Activated naive CD8-positive, alpha-beta T cell treated with anti-CD3 and anti-CD28 coated beads, Interleukin-2, amount 50 U/mL, for 16 hours (primary cell): ENCODE measurements around the gene LY6G6F.

Source experiments
- DNase-seq: peaks from one replicate; pipeline ENCODE4 v3.0.0-alpha.2; 2020; ENCODE audit warnings: low read depth, low spot score

LY6G6F gene

DNA sequence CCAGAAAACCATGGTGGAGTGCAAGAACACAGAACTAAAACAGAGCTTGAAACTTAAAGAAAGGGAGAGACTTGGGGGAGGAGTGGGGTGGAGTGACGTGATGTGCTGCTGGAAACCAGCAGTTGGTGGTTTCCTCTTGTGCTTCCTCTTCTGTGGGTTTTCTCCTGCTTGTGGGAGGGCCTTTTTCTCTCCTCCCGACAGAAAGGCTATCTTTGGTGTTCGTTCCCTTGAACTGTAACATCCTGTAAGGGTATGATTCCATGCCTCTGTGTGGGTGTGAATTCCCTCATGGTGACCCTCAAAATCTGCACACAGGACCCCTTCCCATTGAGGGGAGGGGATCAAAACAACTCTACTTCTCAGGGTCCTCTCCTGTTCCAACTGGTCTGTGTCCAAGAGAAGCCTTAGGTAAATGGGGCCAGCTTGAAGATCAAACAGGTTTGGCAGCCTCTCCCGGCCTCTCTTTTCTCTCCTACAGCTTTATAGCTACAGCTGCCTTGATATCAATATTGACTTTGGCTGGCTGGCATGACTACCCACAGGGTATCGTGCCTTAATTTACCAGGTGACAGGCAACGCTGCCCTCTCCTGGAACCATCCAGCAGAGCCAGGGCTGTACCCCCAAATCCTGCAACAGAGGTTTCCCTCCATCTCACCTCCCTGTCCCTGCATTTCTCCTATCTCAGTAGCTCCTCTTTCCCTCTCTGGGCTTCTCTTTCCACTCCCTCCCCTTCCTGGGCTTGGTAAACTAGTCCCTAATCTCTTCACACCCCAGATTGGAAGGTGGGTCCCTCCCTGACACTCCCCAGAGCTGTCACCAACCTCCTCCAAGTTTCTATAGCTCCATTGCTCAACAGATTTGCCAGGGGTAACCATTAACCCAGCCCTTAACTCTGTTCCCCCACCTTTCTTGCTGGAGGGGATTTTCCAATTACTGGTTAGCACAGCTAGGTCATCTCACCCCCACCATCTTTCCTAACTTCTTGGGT is 31.6 kb downstream of the LY6G6F start:
- no peak for DNase-seq

DNA sequence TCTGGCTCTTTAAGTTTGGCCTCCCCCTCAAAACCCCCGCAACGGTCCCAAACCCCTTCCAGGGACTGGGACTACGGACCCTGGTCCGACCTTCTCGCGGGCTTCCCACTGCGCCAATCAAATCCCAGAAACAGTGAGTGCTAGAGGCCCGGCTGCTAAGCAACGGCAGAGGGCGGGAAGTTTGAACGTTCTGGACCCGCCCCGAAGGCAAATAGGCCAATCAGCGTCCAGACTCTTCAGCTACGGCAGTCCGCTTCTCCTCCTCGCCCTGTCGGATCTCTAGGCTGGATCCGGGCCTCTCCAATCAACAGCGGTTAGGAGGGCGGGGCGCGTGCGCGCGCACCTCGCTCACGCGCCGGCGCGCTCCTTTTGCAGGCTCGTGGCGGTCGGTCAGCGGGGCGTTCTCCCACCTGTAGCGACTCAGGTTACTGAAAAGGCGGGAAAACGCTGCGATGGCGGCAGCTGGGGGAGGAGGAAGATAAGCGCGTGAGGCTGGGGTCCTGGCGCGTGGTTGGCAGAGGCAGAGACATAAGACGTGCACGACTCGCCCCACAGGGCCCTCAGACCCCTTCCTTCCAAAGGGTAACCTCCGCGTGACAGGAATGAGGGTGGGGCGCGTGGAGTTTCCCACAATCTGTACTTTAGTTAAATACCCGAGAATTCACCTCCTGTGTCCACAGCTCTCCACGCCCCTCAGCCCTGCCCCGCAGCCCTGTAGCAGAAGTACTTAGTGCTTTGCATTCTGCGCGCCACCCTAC is 33.2 kb downstream of the LY6G6F start, which contains the start of gene MSH5:
TSS of gene MSH5 (plus strand) at position 367 of the 758 bp plus-strand sequence. CDS start 462 bp downstream, outside the sequence.
- DNase-seq: peak; percentile 88

DNA sequence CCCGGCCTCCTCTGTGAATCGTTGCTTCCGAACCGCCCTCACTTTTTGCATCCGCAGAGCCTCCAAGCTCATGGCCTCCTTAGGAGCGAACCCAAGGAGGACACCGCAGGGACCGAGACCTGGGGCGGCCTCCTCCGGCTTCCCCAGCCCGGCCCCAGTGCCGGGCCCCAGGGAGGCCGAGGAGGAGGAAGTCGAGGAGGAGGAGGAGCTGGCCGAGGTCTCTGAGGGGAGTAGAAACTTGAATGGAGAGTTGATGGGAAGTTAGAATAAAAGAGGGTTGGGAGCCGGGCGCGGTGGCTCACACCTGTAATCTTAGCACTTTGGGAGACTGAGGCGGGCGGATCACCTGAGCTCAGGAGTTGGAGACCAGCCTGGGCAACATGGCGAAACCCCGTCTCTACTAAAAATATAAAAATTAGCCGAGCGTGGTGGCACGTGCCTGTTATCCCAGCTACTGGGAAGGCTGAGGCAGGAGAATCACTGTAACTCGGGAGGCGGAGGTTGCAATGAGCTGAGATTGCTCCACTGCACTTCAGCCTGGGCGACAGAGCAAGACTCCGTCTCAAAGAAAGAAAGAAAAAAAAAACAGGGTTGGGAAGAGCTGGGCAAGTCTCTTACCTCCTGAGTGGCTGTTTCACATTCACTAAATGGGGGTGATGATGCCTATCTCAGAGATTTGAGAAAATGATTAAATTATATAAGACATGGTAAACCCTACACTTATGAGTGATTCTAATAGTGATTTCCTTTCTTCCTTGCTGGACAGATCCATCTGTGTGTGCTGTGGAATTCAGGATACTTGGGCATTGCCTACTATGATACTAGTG is 33.9 kb downstream of the LY6G6F start:
- DNase-seq: no peak

DNA sequence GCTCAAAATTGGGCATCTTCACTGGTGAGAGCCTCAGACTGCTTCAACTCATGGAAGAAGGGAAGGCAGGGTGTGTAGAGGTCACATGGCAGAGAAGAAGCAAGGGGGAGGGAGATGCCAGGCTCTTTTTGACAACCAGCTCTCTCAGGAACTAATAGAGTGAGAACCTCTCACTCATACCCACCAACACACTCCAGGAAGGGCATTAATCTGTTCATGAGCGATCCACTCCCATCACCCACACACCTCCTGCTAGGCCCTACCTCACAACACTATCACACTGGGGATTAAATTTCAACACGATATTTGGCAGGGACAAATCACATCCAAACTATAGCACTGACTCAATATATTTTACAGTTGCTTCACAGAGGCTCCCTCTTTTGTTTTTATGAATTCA is 35.1 kb downstream of the LY6G6F start:
- no peak for DNase-seq

DNA sequence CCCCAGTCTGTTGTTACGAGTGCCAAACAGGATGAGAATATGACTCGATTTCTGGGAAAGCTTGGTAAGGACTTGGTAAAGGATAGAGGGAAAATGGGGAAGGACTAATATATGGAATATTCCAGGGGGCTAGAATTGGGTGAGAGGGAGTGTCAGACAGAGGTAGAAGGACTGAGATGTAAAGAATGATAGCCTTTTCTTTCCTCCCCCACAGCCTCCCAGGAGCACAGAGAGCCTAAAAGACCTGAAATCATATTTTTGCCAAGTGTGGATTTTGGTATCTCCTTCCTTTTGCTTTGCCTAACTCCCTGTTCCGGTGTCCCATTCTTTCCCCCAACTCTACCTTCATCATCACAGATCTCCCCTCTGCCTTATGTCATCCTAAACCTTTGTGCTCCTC is 36.2 kb downstream of the LY6G6F start:
- DNase-seq: no peak

DNA sequence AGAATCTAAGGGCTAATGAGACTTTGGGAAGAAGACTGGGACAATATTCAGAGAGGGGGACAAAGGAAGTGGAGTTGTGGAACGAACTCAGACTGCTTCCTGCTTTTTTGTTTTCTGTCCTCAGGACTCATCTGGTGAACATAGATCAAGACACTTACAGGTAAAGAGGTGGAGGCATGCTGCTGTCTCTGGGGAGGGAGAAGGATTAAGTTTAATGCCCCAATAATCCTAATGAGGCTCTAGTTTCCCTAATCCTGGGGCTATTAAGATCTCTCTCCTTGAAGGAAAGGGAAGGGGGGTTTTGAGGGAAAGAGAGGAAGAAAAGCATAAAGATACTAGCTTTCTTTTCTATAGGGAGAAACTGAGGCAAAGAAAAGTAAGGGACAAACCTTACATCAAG is 37.8 kb downstream of the LY6G6F start:
- DNase-seq: no peak

DNA sequence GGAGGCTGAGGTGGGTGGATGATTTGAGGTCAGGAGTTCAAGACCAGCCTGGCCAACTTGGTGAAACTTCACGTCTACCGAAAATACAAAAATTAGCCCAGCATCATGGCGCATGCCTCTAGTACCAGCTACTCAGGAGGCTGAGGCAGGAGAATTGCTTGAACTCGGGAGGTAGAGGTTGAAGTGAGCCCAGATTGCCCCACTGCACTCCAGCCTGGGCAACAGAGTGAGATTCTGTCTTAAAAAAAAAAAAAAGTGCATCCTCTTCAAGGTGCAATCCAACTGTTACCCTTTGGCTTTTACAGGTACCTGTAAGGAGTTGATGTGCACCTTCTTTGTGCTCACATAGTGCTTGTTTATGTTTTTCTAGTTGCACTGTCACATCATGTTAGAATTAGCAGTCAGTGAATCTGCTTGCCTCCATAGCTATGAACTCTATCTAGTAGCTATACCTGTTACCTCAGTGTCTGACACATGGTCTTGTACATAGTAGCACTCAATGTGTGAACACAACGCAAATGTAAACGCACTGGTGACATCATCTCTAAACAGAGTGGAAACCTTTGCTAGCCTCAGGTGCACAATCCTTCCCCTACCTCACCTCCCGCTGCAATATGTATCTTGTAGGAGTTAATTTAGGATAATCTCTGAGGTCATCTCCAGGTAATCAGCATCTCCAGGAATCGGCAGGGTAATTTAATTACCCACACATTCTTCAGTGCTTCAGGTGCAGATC is 42.8 kb downstream of the LY6G6F start:
- no peak for DNase-seq

DNA sequence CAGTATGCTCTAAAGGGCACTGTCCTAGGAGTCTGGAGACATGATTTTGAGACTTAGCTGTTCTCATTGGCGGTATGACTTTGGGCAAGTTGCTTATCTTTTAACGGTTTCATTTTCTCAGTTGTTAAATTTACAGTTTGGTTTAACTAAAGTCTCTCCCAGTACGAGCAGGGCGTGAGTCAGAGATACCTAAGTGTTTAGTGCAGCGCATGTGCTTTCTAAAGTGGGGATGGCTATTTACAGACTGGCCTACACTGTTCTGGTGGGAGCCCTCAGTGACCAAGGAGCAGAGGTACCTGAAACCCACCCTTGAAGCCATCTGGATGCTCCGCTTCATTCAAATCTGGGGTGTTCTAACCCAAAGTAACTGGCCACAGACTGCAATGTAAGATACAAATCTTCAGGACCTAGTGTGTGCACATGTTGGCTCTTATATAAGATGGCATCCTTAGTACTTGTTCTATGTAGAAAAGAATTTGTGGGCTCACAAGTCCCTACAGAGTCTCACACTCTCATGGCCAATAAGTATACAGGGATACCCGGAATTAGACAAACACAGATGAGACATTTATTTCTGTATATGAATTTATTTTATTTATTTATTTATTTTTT is 43.9 kb downstream of the LY6G6F start:
- DNase-seq: no peak

DNA sequence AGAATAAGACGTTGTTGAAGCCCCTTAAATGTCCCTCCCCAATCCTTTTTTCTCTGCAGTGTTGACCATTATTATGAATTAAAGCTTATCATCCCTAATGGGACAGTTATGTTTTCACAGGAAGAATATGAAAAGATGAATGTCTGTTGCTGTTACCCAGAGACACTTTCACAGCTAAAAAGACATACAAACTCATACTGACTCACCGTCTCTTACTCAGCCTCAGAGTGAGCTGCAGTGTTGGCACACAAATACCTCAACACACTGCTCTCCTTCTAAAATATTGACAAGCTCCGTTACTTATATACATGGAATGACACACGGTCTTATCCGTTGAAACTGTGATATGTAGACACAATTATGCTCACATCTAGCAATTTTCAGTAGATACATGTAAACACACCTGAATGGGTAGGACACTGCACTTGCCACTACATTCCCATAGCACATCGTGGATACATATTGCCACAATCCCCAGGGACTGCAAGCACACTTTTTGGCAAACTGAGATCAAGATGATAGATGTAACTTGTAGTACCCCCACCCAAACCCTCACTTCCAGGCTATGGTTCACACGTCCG is 46.2 kb downstream of the LY6G6F start:
- DNase-seq: no peak

DNA sequence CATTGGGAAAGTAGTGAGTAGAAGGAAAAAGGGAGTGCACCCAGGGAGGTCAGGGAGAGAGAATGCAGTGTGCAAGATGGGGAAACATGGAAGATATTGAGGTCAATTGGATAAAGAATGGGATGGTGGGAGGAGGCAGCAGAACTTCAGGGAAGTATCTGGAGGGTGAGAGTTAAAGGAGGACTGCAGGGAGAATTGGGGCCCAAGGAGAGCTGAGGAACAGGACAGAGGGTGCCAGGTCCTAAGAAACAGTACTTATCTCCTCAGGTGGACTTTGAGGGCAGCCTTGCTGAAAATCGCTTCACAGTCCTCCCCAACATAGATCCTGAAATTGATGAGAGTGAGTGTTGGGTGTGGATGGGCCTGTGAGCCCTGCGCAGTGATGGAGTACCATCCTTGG is 51.6 kb downstream of the LY6G6F start:
- DNase-seq: no peak
